ENCODE results near the gene KNOP1.

DNA sequence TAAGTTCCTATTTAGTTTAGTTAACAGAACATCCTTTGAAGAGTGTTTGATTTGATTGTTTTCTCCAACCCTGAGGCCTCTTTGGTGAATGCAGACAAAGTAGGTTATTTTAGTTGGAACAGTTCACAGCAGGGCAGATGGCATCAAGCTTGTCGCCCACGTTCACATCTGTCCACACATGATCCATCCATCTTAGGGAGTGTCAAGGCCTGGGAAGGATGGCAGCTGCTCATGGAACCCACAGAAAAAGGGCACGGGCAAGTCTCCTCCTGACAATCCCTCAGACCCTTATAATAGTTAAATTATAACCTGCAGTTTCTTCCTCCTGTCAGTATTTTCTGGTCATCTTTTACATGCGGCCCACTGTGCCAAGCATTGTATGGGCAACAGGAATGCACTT lies 60.2 kb downstream of the KNOP1 start:
- TF ChIP-seq POLR2A (IDR thresholded peaks at IDR 0.05) (no peak), CTCF (IDR thresholded peaks at IDR 0.05) (no peak)

Measured in right lobe of liver (tissue), 4 donors.